GM18498 (cell line): ENCODE data around the gene PLEKHA4.
"Not testable (repeated sequence)": the region's sequence is repeated elsewhere in the genome, so short reads cannot be mapped to it uniquely, and the experiment has no call there.

Experiments used
- ATAC-seq: cut with Tn5 transposase; IDR thresholded peaks from one replicate; pipeline ENCODE4 v1.9.1; 2021; ENCODE audit warnings: mild to moderate bottlenecking, moderate library complexity; ENCODE audit not compliant: unreplicated experiment

Gene PLEKHA4

GRCh38 chr19:48867746-48868113 is 687 bp downstream of the PLEKHA4 start:
- ATAC-seq: no peak

- no peak for ATAC-seq
Measured at GRCh38 chr19:48867123-48867745, 1.2 kb downstream of the PLEKHA4 start.

- ATAC-seq: no peak
Measured at GRCh38 chr19:48866692-48867091, 1.7 kb downstream of the PLEKHA4 start.

GRCh38 chr19:48862827-48863226 is 5.6 kb downstream of the PLEKHA4 start:
- ATAC-seq: no peak

- no peak for ATAC-seq
Measured at GRCh38 chr19:48861313-48861712, 7.1 kb downstream of the PLEKHA4 start.

- peak; percentile 67 for ATAC-seq
Measured at GRCh38 chr19:48859711-48860572, 8.5 kb downstream of the PLEKHA4 start.

GRCh38 chr19:48858984-48859710 is 9.3 kb downstream of the PLEKHA4 start:
- peak; percentile 73 for ATAC-seq

GRCh38 chr19:48856921-48857320 is 11.5 kb downstream of the PLEKHA4 start:
- ATAC-seq: no peak

- no peak for ATAC-seq
Measured at GRCh38 chr19:48854103-48854502, 14.3 kb downstream of the PLEKHA4 start.

GRCh38 chr19:48853483-48853882 is 14.9 kb downstream of the PLEKHA4 start:
- ATAC-seq: no peak

- ATAC-seq: no peak
Measured at GRCh38 chr19:48852292-48852691, 16.1 kb downstream of the PLEKHA4 start.

GRCh38 chr19:48846659-48847058 is 21.8 kb downstream of the PLEKHA4 start:
- not testable (repeated sequence) for ATAC-seq

- no peak for ATAC-seq
Measured at GRCh38 chr19:48845384-48845783, 23.0 kb downstream of the PLEKHA4 start.

GRCh38 chr19:48844472-48844871 is 23.9 kb downstream of the PLEKHA4 start:
- no peak for ATAC-seq

- no peak for ATAC-seq
Measured at GRCh38 chr19:48842789-48843162, 25.6 kb downstream of the PLEKHA4 start.

GRCh38 chr19:48841571-48841970 is 26.8 kb downstream of the PLEKHA4 start:
- no peak for ATAC-seq

GRCh38 chr19:48841047-48841446 is 27.4 kb downstream of the PLEKHA4 start:
- no peak for ATAC-seq

GRCh38 chr19:48837687-48838086 is 30.7 kb downstream of the PLEKHA4 start:
- no peak for ATAC-seq

GRCh38 chr19:48837051-48837524 is 31.3 kb downstream of the PLEKHA4 start:
- peak; percentile 69 for ATAC-seq

- ATAC-seq: peak; percentile 4
Measured at GRCh38 chr19:48836089-48837017, 32.1 kb downstream of the PLEKHA4 start, which contains the start of gene HSD17B14. HSD17B14 (minus strand) TSS chr19:48836491; CDS start chr19:48836411, 80 bp downstream.
